B cell (primary cell): Measurements from ENCODE around the gene SPPL3. TPM values are rescaled to one million over a fixed set of nuclear protein-coding genes. Genes with fewer than 3 reads are reported as not detected.

Source experiments
- ATAC-seq: fragments of 200-7000 bp; cut with Tn5 transposase; one replicate; pipeline ENCODE4 v1.10.0; 2021; ENCODE audit warnings: low read depth, mild to moderate bottlenecking, moderate number of reproducible peaks, moderate library complexity
- CTCF ChIA-PET: fragments of 350-600 bp; sonication (Branson Sonifier 250); formaldehyde crosslinking; loops from one replicate; lab custom pipeline; 2021; ENCODE audit warnings: antibody characterized with exemption, inconsistent platforms; lab: Charles Lee
- POLR2A ChIA-PET: fragments of 350-600 bp; sonication (Branson Sonifier 250); formaldehyde crosslinking; loops from one replicate; lab custom pipeline; 2021; ENCODE audit warnings: antibody characterized with exemption; lab: Charles Lee
- DNase-seq: peaks from one replicate; pipeline ENCODE4 v3.0.0; 2013
- H2AFZ ChIP-seq: 2 replicates; pipeline ENCODE4 v1.6.1; 2012; ENCODE audit warnings: mild to moderate bottlenecking, low read depth, low read length; ENCODE audit not compliant: insufficient read depth, poor library complexity, severe bottlenecking
- H3K27ac ChIP-seq, 2 donors: 1 replicate in 1 of 2; 2 replicates in 1 of 2; pipeline ENCODE4 v1.5.1; 2012 to 2013; ENCODE audit warnings: low read length in 2 of 2, mild to moderate bottlenecking in 2 of 2, moderate library complexity in 1 of 2
- H3K27me3 ChIP-seq, 4 experiments: fragments of 200-600 bp in 1 of 4; sonication (generic) in 1 of 4; replicated peaks in 1 of 4; 1 replicate in 2 of 4; 2 replicates in 2 of 4; pipeline versions ENCODE4 v1.6.1 to v1.7.0; 2013 to 2016; ENCODE audit warnings: low read length in 3 of 4, mild to moderate bottlenecking in 2 of 4, mixed read lengths in 1 of 4, moderate library complexity in 1 of 4; ENCODE audit not compliant: insufficient read depth in 4 of 4, control insufficient read depth in 3 of 4; ENCODE audit errors: control extremely low read depth in 1 of 4
- H3K36me3 ChIP-seq, 2 experiments: replicated peaks in 1 of 2; 1 replicate in 1 of 2; 2 replicates in 1 of 2; pipeline versions ENCODE4 v1.6.1 to v1.7.1; 2013; ENCODE audit warnings: low read length in 1 of 2; ENCODE audit not compliant: insufficient read depth in 2 of 2, control insufficient read depth in 1 of 2; ENCODE audit errors: control extremely low read depth in 1 of 2, extremely low read depth in 1 of 2
- H3K4me1 ChIP-seq, 2 donors: fragments of 200-600 bp in 1 of 2; sonication (generic) in 1 of 2; 1 replicate in 1 of 2; 2 replicates in 1 of 2; pipeline versions ENCODE4 v1.5.1 to v1.6.1; 2013 to 2017; ENCODE audit warnings: low read length in 2 of 2; ENCODE audit not compliant: control insufficient read depth in 2 of 2, insufficient read depth in 2 of 2
- H3K4me2 ChIP-seq: replicated peaks from 2 replicates; pipeline ENCODE3; 2012; ENCODE audit warnings: mild to moderate bottlenecking, low read depth, low read length; ENCODE audit not compliant: poor library complexity, severe bottlenecking
- H3K4me3 ChIP-seq, 5 experiments: fragments of 200-600 bp in 1 of 5; sonication (generic) in 1 of 5; 1 replicate in 3 of 5; 2 replicates in 2 of 5; pipeline versions ENCODE4 v1.5.1 to v1.7.0; 2011 to 2016; ENCODE audit warnings: low read length in 4 of 5, mild to moderate bottlenecking in 4 of 5, low read depth in 2 of 5, control low read depth in 1 of 5, moderate library complexity in 1 of 5; ENCODE audit not compliant: insufficient read depth in 1 of 5; ENCODE audit errors: control extremely low read depth in 1 of 5, extremely low read depth in 1 of 5
- H3K79me2 ChIP-seq: fragments of 200-600 bp; sonication (generic); one replicate; pipeline ENCODE4 v1.6.0; 2016; ENCODE audit warnings: low read length; ENCODE audit not compliant: control insufficient read depth, insufficient read depth
- H3K9ac ChIP-seq: fragments of 200-600 bp; sonication (generic); 2 replicates; pipeline ENCODE4 v1.6.1; 2017; ENCODE audit warnings: mild to moderate bottlenecking, low read length, moderate library complexity
- H3K9me3 ChIP-seq, 3 donors: one replicate each; pipeline versions ENCODE4 v1.6.1 to v1.7.1; 2013; ENCODE audit warnings: low read length in 2 of 3; ENCODE audit not compliant: control insufficient read depth in 2 of 3, insufficient read depth in 1 of 3; ENCODE audit errors: control extremely low read depth in 1 of 3
- H4K20me1 ChIP-seq: 2 replicates; pipeline ENCODE4 v1.6.0; 2012; ENCODE audit warnings: mild to moderate bottlenecking, low read length; ENCODE audit not compliant: insufficient read depth, control insufficient read depth, poor library complexity, severe bottlenecking
- H3K27ac Mint-ChIP-seq: one replicate; pipeline ENCODE4 v1.8.0; 2021; ENCODE audit warnings: mixed read lengths
- H3K27me3 Mint-ChIP-seq: one replicate; pipeline ENCODE4 v1.8.0; 2021; ENCODE audit warnings: mixed read lengths
- H3K4me1 Mint-ChIP-seq: one replicate; pipeline ENCODE4 v1.8.0; 2021; ENCODE audit warnings: mixed read lengths
- H3K4me3 Mint-ChIP-seq: one replicate; pipeline ENCODE4 v1.8.0; 2021; ENCODE audit warnings: mixed read lengths
- H3K9me3 Mint-ChIP-seq: one replicate; pipeline ENCODE4 v1.8.0; 2022; ENCODE audit warnings: mixed read lengths; ENCODE audit not compliant: insufficient read depth
- EZH2 ChIP-seq: IDR thresholded peaks from 2 replicates; pipeline ENCODE4 v1.6.1; 2012; ENCODE audit warnings: borderline replicate concordance, low read depth, mild to moderate bottlenecking, moderate library complexity, low read length; ENCODE audit not compliant: insufficient read depth, poor library complexity, severe bottlenecking
- WGBS: methylation state at CpG from one replicate; pipeline ENCODE4 v1.1.5; 2013; ENCODE audit warnings: missing lambda C conversion rate; ENCODE audit not compliant: insufficient coverage; 5-methylcytosine and 5-hydroxymethylcytosine counted together
- intact Hi-C: fragments of 100-400 bp; cut with micrococcal nuclease; formaldehyde crosslinking; loops from one replicate; pipeline ENCODE4 v1.10.0; 2022
- polyA plus RNA-seq: library from polyadenylated mRNA; depleted of rRNA; stranded (reverse); fragments of >200 nt; gene quantifications from 2 replicates; pipeline ENCODE4 v1.2.3, GENCODE V29; 2012
- total RNA-seq, 2 donors: library from RNA; stranded (reverse); fragments of 120-200 nt in 1 of 2; gene quantifications; 1 replicate in 1 of 2; 2 replicates in 1 of 2; pipeline versions ENCODE4 v1.2.3 to v1.2.4, GENCODE V29; 2013 to 2022
- TF ChIP-seq, protein P1 (sequence below): fragments of 200-600 bp; IDR thresholded peaks from one replicate; pipeline ENCODE4 v1.8.0; 2022; ENCODE audit warnings: antibody characterized with exemption, mild to moderate bottlenecking

The SPPL3 gene
- total and polyA plus RNA-seq, 2 donors (not counting 1 experiment from before 2014, with no cell fraction given): 12.3 to 43.6 TPM

DNA sequence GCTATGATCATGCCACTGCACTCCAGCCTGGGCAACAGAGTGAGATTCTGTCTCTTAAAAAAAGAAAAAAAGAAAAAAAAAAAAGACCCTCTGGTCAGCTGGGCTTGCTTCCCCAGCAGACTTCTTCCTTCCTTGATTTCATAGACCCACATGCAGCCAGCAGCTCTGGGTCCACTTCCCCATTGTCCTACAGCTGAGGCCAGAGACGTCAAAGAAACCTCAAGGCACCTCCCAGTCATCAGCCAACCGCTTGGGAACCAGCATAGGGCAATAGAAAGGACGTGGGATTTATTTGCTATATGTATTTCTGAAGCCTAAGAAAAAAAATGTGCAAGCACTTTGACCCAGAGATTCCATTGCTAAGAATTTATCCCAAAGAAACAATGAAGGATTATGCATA, 35.4 kb upstream of the SPPL3 start:
- intact Hi-C loops: no loop called here
- H2AFZ ChIP-seq: no peak overlapping the region
- no peak overlapping the region for H3K9ac ChIP-seq
- peaks cover 0 to 6% (median 2%) of the 10 kb centered on the region in 4 experiments for H3K27me3 ChIP-seq
- H3K27ac ChIP-seq: no peak overlapping the region
- CTCF ChIA-PET: interaction anchor here (1.6 kb wide), 1 partner anchor 32 kb away, joined by 8 read pairs; no protein-coding TSS in a partner anchor
- Mint-ChIP-seq H3K9me3 (no peaks in the 10 kb centered on the region), H3K4me1 (no peaks in the 10 kb centered on the region), H3K27ac (no peak overlapping the region), H3K4me3 (no peak overlapping the region), H3K27me3 (peaks cover 16% of the 10 kb centered on the region)
- no peaks in the 10 kb centered on the region for H3K9me3 ChIP-seq
- no peak overlapping the region for H3K4me3 ChIP-seq
- H4K20me1 ChIP-seq: no peaks in the 10 kb centered on the region
- WGBS: no CpG with 5 or more reads among the region's 3 CpGs
- no peak for DNase-seq
- TF ChIP-seq EZH2: no peak
- TF ChIP-seq, protein P1, sequence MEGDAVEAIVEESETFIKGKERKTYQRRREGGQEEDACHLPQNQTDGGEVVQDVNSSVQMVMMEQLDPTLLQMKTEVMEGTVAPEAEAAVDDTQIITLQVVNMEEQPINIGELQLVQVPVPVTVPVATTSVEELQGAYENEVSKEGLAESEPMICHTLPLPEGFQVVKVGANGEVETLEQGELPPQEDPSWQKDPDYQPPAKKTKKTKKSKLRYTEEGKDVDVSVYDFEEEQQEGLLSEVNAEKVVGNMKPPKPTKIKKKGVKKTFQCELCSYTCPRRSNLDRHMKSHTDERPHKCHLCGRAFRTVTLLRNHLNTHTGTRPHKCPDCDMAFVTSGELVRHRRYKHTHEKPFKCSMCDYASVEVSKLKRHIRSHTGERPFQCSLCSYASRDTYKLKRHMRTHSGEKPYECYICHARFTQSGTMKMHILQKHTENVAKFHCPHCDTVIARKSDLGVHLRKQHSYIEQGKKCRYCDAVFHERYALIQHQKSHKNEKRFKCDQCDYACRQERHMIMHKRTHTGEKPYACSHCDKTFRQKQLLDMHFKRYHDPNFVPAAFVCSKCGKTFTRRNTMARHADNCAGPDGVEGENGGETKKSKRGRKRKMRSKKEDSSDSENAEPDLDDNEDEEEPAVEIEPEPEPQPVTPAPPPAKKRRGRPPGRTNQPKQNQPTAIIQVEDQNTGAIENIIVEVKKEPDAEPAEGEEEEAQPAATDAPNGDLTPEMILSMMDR: no peak
- no peak for ATAC-seq
- no peaks in the 10 kb centered on the region for H3K36me3 ChIP-seq
- no peaks in the 10 kb centered on the region for H3K79me2 ChIP-seq
- H3K4me1 ChIP-seq: no peaks in the 10 kb centered on the region
- H3K4me2 ChIP-seq: no peak overlapping the region
- POLR2A ChIA-PET: no interaction called here

DNA sequence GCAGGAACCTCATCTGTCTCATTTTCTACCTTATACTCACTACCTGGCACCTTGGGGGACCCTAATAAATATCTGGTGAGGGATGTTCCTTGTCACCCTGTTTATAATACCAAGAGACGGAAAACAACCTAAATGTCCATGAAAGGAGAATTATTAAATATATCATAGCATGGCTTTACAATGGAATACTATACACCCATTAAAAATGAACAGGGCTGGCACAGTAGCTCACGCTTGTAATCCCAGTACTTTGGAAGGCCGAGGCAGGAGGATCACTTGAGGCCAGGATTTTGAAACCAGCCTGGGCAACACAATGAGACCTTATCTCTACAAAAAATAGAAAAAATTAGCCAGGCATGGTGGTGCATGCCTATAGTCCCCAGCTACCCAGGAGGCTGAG, 34.3 kb upstream of the SPPL3 start:
- Mint-ChIP-seq H3K4me3 (no peak overlapping the region), H3K9me3 (no peaks in the 10 kb centered on the region), H3K27ac (no peak overlapping the region), H3K4me1 (no peaks in the 10 kb centered on the region), H3K27me3 (peaks cover 16% of the 10 kb centered on the region)
- DNase-seq (no peak), ATAC-seq (no peak)
- Histone ChIP-seq H3K27ac (no peak overlapping the region), H3K9me3 (no peaks in the 10 kb centered on the region), H3K36me3 (no peaks in the 10 kb centered on the region), H3K9ac (no peak overlapping the region), H2AFZ (no peak overlapping the region), H3K4me2 (no peak overlapping the region), H3K4me1 (no peaks in the 10 kb centered on the region), H3K79me2 (no peaks in the 10 kb centered on the region), H4K20me1 (no peaks in the 10 kb centered on the region), H3K27me3 (peaks cover 0 to 6% (median 2%) of the 10 kb centered on the region in 4 experiments), H3K4me3 (no peak overlapping the region)
- intact Hi-C loops: no loop called here
- TF ChIP-seq, protein P1: no peak
- TF ChIP-seq EZH2: no peak
- POLR2A ChIA-PET: no interaction called here
- CTCF ChIA-PET: interaction anchor here (1.6 kb wide), 1 partner anchor 33 kb away, joined by 8 read pairs; no protein-coding TSS in a partner anchor
- 92% methylated on average over 2 of the region's 3 CpGs for WGBS
